ENCODE data around the gene THSD4.
"Not testable (repeated sequence)": the region's sequence is repeated elsewhere in the genome, so short reads cannot be mapped to it uniquely, and the experiment has no call there.

Gene THSD4

DNA sequence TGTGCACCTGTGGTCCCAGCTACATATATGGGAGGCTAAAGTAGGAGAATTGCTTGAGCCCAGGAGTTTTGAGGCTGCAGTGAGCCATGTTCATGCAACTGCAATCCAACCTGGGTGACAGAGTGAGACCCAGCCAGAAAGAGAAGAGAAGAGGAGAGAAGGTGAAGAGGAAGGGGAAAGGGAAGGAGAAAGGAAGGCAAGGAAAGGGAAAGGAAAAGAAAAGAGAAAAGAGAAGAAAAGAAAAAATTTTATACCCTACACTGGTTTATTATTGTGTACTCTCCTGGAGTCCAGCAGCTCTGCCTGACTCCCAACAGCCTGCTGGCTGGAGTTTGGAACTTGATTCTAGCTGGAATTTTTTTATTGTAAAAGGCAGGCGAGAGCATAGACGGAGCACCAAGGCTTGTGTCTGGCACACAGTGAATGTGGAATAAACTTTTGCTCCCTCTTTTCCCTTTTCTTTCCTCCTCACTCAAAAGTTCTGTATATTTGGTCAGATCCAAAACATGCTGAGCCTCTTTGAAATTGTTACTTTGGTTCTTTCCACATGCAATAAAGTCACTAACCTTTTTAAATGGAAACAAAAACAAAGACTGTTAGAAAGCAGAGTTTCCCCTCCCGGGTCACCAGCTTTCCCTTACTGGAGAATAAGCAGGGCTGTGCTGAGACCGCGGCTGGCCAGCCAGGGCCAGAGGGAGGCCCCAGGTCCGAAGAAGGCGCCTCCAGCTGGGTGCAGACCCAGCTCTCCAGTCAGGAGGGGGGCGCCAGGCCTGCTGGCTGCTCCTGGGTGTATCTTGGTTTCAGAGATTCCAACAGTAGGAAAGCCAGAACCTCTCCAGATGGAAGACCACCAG, 9.9 kb downstream of the THSD4 start:
- DNase-seq (ENCODE audit: low spot score), result no peak

DNA sequence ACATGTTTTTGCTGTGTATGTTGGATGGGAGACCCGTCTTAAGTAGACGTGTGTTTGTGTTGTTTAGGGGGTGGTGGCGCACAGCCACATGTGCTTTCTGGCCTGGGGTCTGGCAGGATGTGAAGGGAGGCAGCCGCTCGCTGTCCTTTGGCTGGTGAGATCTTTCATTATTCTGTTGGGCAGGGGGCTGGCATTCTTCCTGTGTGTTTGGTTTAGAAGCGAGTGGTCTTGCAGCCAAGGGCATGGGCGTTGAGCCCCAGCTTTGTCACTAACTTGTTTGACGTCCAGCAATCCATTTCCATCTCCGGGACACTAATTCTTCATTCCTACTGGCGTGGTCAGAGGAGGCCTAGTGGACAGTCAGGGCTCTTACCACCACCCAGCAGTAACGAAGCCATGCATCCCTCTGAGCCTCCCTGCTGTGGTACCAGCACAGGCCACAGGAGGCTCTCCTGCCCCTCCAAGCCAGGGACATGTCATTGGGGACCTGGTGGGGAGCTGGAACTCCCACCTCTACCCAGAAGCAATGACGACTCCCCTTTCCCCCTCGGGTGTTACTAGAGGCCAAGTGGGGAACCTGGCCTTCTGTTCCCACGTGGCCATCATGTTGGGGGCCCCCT, 10.7 kb downstream of the THSD4 start:
- DNase-seq (ENCODE audit: low spot score), result no peak

DNA sequence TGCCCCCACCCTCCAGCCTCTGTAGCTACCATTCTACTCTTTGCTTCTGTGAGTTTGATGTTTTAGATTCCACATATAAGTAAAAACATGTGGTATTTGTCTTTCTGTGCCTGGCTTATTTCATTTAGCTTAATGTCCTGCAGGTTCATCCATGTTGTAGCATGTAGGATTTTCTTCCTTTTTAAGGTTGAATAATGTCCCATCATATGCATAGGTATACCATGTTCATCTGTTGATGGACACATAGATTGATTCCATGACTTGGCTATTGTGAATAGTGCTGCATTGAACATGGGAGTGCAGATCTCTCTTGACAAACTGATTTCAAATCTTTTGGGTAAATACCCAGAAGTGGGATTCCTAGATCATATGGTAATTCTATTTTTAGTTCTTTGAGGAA, 11.8 kb downstream of the THSD4 start:
- DNase-seq (ENCODE audit: low spot score), result no peak

DNA sequence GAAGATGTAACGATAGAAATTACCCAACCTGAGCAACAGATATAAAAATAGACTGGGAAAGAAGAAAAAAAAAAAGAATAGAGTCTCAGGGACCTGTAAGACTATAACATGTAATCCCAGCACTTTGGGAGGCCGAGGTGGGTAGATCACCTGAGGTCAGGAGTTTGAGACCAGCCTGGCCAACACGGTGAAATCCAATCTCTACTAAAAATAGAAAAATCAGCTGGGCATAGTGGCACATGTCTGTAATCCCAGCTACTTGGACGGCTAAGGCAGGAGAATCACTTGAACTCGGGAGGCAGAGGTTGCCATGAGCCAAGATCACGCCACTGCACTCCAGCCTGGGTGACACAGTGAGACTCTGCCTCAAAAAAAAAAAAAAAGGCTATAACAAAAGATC, 12.9 kb downstream of the THSD4 start:
- not testable (repeated sequence) for DNase-seq (ENCODE audit: low spot score)

DNA sequence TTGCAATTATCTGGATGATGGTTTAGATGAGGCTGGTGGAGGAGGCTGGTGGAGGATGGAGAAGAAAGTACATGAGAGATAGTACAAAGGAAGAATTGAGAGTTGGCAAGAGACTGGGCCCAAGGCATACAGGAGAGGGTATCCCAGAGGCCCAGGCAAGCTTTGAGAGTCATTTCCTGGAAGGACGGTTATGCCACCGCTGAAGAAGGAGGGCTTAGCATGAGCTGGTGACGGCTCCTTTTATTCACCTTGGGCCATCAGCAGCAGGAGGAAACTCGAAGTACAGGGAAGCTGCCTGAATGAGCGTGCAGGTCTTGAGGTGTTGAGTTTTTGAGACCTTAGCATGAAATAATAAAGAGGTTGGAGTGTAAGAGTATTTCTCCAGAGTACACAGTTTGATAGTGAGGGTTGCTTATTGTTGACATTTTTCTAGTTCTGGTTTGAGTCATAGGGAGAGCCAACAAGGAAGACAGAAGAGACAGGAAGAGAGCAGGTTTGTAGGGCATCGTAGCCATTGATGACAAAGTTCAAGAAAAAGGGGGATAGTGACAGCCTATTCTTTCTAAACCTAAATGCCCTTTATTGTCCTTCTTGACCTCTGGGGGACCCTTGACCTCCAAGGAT, 13.8 kb downstream of the THSD4 start:
- DNase-seq (ENCODE audit: low spot score), result no peak

DNA sequence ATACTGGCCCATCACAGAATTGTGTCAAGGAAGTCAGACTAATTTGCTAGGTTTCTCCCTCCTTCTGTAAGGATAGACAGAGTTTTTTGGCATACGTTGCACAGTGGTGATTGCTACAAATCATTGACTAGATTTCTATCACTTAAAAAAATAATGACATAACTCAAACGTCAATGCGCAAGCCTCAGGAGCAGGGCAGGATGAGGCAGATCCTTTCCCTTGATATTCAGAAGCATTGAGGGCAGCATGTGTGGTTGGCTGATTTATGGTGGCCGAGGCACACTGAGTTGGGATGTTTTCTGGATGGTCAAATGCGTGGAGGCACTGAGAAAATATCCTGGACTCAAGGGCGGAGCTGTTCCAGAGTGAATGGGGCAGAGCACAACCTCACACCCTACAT, 14.4 kb downstream of the THSD4 start:
- no peak for DNase-seq (ENCODE audit: low spot score)

DNA sequence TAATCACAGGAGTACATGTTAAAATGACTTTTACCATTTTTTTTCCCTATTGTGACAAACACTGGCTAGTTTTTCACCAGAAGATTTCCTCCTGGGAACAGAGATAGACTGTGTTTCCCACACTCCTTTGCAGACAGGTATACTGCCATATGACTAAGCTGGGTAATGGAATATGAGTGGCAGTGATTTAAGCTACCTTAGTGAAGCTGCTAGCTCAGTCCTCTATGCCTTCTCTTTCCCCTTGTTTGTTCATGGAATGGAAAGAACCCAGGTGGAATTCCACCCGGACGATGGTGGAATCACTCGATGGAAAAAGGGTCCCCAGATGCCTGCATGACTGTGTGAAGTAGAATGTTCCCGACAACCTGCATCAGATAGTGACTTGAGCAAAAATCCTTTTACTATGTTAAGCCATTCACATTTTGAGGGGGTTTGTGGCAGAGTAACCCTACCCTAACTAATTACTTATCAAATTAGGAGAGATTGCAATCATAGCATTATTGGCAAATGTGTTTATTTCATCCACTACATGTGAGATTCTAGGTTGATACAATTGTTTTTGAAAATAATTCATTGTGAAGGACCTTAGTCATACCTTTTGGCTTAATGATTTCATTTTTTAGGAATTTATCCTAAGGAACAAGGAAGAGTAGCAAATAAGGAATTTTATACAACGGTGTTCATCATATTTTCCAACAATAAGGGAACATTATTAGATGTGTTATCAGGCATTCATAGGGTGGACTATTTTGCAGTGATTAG, 16.5 kb downstream of the THSD4 start:
- DNase-seq (ENCODE audit: low spot score), result no peak

DNA sequence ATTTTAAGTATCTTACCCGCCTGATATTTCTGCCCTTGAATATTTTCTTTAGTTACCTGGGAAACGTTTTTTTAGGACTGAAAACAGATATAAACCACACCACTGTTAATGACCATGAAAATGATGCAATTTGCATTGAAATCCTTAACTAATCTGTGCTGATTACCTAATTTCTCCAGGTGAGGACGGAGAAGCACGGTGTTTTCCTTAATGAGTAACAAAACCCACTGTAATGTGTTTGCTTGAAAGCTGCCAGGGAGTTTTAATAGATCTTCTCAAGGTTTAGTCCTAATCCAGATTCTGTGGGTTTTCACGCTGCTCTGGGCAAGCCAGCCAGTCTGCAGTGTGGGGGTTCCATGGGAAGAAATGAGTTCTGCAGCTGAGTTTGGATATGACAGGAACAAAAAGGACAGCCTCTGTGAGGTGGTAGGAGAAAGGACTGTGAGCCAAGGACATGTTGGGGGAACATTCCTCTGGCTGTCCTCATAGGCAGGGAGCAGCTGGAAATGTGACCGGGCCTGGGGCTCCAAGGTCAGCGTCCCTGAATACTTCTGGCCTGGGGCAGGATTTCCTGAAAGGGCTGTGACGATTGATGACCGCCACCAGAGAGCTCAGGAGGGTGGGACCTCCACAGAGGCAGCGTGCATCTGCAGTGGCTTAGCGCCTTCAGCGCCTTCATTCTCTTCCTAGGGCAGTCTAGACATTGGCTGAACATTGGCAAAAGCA, 18.6 kb downstream of the THSD4 start:
- no peak for DNase-seq (ENCODE audit: low spot score)

DNA sequence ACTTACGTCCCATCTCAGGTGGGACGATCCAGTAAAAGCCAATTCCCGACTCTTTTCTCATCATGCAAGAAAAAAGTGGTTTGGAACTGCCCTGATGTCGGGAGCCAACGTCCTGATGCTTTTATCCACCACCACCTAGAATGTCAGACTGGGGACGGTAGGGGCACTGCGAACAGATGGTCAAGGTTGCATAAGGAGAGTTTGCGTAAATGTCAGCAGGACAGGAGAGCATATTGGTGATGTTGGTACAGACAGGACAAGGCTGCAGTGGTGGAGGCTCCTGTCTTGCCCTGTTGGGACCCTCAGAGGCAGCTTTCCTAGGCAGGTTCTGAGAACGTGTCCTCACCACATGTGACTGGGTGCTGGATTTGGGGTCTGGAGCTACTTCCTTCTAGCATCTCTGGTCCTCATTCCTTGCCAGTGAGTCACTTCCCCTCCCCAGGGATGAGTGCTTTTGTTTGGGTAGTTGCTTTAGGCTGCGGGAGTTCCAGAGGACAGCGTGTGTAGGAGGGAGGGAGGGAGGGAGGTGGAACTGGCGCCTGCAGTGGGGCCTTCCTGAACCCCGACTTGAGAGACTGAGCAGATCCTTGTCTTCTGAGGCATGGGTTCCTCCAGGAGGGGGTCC, 21.0 kb downstream of the THSD4 start:
- no peak for DNase-seq (ENCODE audit: low spot score)

DNA sequence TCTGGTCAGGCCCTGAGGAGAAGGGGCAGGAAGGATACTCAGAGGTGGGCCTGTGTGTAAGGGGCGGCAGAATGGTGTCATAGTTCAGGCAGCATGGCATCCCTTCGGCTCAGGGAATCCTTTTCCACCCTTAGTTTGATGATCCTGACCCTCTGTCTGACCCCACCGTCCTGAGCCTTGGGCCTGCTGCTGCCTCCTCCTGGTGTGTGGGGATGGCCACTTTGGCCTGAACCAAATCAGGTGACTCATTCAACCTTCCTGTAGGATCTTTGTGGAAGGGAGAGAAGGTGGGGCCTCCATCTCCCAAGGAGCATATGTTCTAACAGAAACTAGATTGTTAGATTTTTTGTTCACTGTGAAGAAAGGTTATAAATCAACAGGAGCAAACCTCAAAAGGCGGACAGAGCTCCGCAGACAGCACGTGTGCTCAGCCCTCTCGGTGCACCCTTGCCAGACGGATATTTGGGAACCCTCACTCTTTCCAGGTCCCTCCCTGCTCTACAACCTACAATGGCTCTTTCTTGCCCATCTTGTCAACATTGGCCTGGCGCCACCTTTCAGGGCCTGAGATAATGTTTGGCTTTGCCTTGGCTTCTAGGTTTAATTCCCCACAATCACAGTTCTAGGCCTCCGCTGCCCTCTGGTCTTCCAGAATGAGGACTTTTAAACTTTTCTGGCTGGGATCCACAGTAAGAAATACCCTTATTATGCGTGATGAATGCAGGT, 21.7 kb downstream of the THSD4 start:
- DNase-seq (ENCODE audit: low spot score), result no peak

DNA sequence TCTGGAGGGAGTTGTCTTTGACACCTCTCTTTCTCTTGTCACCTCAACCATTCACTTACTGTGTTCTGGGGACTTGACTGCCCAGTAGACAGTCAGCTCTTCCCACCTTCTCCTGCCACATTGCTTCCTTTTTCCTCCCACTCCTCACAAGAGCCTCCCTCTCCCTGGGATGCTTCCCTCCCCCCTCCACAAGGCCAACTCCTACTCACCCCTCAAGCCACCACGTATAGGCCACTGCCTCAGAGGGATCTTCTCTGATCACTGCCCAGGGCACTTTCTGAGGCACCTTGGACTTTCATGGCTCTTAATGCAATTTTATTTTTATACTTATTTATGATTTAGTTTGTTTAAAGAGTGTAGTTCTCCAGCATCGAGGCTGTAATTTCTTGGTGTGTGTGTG, 23.2 kb downstream of the THSD4 start:
- no peak for DNase-seq (ENCODE audit: low spot score)

DNA sequence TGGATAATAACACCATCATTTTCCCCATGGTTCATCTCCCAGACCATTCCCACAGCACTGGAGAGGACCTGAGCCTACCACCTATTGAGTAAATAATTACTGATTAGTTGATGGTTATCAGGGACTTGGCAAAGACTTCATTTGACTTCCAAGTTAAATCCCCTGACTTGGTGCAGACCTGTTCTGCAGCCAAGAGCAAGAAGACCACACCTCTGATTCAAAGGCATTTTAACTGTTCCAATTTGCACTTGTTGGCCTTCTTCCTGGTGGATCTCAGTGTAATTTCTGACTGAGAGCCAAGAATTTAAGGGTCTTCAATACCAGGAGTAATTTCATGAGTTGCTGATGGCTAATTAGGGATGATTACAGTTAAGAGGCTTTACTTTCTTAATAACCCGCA, 24.0 kb downstream of the THSD4 start:
- DNase-seq (ENCODE audit: low spot score), result no peak

DNA sequence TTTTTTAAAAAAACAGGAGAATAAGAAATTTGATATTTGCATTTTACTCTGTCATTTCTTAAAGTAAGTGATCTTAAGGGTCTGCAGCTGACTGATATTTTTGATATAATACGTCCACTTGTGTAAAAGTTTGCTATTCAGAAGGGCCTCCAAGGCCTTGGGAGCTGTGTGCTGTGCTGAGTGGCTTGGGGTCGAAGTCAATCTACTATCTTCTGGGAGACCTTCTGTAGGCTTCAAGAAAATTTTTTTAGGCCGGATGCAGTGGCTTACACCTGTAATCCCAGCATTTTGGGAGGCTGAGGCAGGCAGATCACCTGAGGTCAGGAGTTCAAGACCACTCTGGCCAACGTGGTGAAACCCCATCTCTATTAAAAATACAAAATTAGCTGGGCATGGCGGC, 26.3 kb downstream of the THSD4 start:
- DNase-seq (ENCODE audit: low spot score), result no peak

DNA sequence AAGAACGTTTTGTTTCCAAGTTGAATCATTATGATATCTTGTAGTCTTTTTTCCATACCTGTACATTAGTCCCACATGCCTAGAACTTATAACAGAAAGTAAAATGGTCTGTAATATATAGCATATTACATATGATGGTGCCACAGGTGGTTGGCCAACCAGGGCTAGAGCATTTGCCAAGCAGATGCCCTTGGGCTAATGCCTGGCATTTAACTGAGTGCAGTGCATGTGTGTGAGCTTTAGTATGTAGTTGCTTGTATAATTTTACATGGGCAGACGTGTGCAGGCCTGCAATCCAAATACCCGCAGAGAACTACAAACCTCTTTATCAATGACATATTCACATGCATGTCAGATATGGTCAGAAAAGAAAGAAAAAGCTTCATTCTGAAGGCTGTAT, 27.5 kb downstream of the THSD4 start:
- DNase-seq (ENCODE audit: low spot score), result no peak

DNA sequence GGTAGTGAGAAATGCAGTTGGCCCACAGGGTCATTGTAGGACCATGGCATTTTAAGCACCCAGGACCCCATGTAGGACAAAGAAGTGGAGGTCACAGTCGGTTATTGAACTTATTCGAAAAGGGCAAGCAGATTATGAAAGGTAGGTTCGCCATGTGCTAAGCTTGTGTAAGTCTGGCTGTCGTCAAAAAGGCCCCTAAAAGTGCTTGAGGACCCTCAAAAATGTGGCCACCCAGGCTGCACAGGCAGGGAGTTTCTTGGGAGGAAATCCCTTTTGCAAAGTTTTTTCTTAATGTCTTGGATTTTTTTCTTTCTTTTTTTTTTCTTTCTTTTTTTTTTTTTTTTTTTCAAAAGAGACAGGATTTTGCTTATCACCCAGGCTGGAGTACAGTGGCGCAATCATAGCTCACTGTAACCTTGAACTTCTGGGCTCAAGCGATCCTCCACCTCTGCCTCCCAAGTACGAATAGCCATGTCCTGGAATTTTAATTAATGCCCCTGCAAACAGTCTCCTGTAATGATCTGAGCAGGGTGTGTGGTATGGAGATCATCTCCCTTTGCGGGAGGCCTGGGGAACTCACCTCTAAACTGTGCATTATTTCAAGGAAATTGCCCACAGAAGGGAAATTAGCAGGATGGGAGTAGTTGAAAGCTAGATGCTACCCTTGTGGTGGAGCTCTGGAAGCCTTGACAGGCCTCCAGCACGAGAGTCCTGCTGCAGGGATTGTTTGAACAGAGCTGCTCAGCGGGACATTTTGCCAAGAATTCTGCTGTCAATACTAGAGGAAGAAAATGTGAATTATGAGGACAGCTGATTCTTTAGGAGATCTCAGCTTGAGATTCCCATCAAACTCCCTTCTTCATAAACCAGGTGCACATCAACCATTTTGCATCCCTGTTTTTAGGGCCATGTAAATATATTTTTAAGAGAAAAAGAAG, 28.4 kb downstream of the THSD4 start:
- DNase-seq (ENCODE audit: low spot score), result no peak

DNA sequence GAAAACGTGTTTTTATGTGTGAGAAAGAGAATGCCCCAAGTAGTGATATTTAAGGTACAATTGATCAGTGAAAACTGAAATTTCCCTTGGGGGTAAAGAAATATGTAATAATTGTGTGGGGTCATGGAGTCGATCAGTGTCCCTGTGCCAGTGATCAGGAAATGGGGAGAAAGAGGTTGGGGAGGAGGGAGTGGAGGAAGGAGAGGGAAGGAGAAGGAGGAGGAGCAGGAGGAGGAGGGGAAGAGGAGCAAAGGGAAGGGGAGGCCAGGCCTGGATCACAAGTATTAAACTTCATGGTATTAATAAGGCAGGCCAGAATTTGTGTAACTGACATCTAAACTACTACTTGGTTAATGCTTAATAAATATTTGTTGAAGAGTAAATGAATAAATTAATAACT, 30.4 kb downstream of the THSD4 start:
- no peak for DNase-seq (ENCODE audit: low spot score)

DNA sequence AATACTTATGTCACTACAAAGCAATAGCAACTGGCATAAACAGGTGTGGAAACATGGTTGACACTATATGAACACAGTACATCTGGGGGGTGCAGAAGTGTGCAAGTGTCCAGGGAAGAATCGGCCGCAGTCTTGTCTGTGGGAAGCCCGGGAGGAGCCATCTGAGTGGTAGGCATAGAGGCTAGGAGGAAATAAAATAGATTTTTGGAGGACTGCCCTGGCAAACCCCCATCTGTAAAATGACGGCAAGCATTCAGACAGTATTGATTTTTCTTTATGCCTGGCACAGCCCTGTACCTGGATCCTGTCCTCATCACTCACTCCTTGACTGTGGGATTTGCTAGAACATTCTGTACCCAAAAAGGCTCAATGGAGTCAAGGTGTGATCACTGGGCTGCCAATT, 31.3 kb downstream of the THSD4 start:
- DNase-seq (ENCODE audit: low spot score), result no peak

DNA sequence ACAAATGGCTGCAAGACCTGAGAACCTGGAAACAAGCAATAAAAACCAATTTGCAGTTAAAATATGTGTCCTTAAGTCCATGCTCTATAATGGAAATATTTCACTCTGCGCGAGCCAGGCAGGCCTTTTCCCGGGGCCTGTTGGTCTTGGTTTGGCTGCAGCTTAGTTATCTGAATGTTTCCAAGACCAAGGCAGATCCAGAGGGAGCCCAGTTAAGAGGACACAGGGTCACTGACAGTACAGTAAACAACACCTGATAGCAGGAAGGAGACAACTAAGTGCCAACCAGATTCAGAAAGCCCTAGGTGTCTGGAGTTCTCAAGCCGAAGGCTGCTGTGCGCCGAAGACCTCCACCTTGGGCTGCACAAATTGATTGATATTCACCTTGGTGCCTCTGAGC, 32.8 kb downstream of the THSD4 start:
- no peak for DNase-seq (ENCODE audit: low spot score)

Data from left forelimb (tissue), 1 donor.